OCI-LY3 (cell line): ENCODE data around the gene E2F6.

ENCODE experiments used
- H2AFZ ChIP-seq: fragments of 200-600, 300-600 bp; shearing (Covaris generic); 2 replicates; pipeline ENCODE4 v1.6.0; 2014; ENCODE audit warnings: antibody characterized with exemption, low read depth, low read length
- H3K27ac ChIP-seq: fragments of 200-600, 300-600 bp; sonication (generic); 2 replicates; pipeline ENCODE4 v1.5.1; 2014; ENCODE audit warnings: mild to moderate bottlenecking, low read length, moderate library complexity, mixed read lengths
- H3K27me3 ChIP-seq: fragments of 200-600, 300-600 bp; sonication (generic); 2 replicates; pipeline ENCODE4 v1.6.1; 2014; ENCODE audit warnings: low read depth, low read length, mixed read lengths
- H3K36me3 ChIP-seq: fragments of 200-600, 300-600 bp; sonication (generic); replicated peaks from 2 replicates; pipeline ENCODE3; 2014; ENCODE audit warnings: low read depth, low read length, mixed read lengths
- H3K4me1 ChIP-seq: fragments of 300-600, 200-600 bp; sonication (generic); 2 replicates; pipeline ENCODE4 v1.6.1; 2014; ENCODE audit warnings: low read length, mixed read lengths
- H3K4me2 ChIP-seq: fragments of 200-600, 300-600 bp; sonication (generic); 2 replicates; pipeline ENCODE4 v1.6.1; 2014; ENCODE audit warnings: low read length, mixed read lengths
- H3K4me3 ChIP-seq: fragments of 300-600, 200-600 bp; sonication (generic); 2 replicates; pipeline ENCODE4 v1.5.1; 2014; ENCODE audit warnings: antibody characterized with exemption, mild to moderate bottlenecking, low read length, moderate library complexity
- H3K79me2 ChIP-seq: fragments of 300-600, 200-600 bp; shearing (Covaris generic); 2 replicates; pipeline ENCODE4 v1.6.1; 2014; ENCODE audit warnings: mild to moderate bottlenecking, low read length, mixed read lengths
- H3K9ac ChIP-seq: fragments of 300-600, 200-600 bp; shearing (Covaris generic); 2 replicates; pipeline ENCODE4 v1.6.0; 2014; ENCODE audit warnings: mild to moderate bottlenecking, low read length, moderate library complexity
- H3K9me3 ChIP-seq: fragments of 200-600, 300-600 bp; shearing (Covaris generic); 2 replicates; pipeline ENCODE4 v1.6.1; 2014; ENCODE audit warnings: low read length, mixed read lengths; ENCODE audit not compliant: insufficient read depth
- H4K20me1 ChIP-seq: fragments of 200-600, 300-600 bp; sonication (generic); 2 replicates; pipeline ENCODE4 v1.6.1; 2016; ENCODE audit warnings: low read length, mixed read lengths; ENCODE audit not compliant: insufficient read depth
- EZH2phosphoT487 ChIP-seq: fragments of 200-600 bp; shearing (Covaris generic); IDR thresholded peaks from 2 replicates; pipeline ENCODE4 v1.6.1; 2018; ENCODE audit warnings: antibody characterized with exemption, mixed run types, low read depth
- TF ChIP-seq, protein P1 (sequence below): fragments of 200-600, 300-600 bp; sonication (generic); IDR thresholded peaks from 2 replicates; pipeline ENCODE4 v1.5.1; 2014; ENCODE audit warnings: antibody characterized with exemption, low read length, low read depth

E2F6 gene

DNA sequence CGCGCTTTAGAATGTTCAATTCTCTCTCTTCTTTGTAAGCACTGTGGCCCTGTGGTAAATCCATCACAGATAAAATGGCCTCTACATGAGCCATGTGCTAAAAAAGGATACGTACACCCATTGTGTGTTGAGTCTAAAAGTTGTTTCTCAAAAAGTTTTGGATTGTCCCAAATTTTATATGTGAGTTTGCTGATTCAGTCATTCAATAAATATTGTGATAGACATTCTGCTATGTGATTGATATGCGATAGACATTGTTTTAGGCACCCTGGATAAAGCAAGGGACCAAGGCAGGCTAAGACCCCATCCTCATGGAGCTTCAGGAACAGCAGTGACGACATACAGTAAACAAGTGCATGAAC is 53.5 kb downstream of the E2F6 start:
- Histone ChIP-seq H3K79me2 (no peaks in the 10 kb centered on the region), H2AFZ (no peak overlapping the region), H3K9ac (no peak overlapping the region), H3K27me3 (no peaks in the 10 kb centered on the region), H3K4me3 (no peak overlapping the region; the same call in 1 of the 2 replicates), H3K27ac (no peak overlapping the region), H3K9me3 (no peaks in the 10 kb centered on the region), H4K20me1 (no peaks in the 10 kb centered on the region), H3K36me3 (no peaks in the 10 kb centered on the region), H3K4me2 (peak overlapping the region; percentile 60; the same call in 1 of the 2 replicates), H3K4me1 (peaks cover 7% of the 10 kb centered on the region)
- TF ChIP-seq EZH2phosphoT487, result no peak
- TF ChIP-seq, protein P1, sequence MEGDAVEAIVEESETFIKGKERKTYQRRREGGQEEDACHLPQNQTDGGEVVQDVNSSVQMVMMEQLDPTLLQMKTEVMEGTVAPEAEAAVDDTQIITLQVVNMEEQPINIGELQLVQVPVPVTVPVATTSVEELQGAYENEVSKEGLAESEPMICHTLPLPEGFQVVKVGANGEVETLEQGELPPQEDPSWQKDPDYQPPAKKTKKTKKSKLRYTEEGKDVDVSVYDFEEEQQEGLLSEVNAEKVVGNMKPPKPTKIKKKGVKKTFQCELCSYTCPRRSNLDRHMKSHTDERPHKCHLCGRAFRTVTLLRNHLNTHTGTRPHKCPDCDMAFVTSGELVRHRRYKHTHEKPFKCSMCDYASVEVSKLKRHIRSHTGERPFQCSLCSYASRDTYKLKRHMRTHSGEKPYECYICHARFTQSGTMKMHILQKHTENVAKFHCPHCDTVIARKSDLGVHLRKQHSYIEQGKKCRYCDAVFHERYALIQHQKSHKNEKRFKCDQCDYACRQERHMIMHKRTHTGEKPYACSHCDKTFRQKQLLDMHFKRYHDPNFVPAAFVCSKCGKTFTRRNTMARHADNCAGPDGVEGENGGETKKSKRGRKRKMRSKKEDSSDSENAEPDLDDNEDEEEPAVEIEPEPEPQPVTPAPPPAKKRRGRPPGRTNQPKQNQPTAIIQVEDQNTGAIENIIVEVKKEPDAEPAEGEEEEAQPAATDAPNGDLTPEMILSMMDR, result no peak

DNA sequence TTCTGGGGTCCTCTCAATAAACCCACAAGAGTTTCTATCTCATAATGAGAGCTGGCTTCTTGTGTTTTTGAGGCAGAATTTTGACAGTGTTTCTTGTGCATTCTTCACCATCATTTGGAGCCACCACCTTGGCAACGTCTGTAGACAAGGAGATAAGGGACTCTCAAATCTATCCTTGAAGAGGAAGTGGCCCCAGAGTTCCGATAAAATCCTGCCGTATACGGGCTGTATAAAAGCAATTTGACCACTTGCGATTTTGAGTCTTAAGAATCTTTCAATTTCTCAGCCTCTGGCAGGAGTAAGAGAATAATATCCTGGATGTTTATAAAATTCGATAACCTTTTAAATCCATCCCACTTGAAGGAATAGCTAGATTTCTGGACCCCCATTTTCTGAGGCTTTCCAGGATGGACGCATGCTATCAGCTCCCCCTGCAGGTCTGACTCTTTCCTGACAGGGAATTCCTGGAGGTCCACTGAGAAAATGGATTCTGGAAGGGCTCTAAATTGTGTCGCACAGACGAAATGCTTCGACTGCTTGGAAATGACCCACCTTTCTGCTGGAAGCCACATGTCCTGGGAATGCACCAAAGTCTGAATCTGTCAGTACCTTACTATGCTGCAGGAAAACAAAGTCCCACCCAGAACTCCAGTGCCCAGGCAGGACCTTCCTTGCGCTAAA is 54.1 kb downstream of the E2F6 start:
- H3K79me2 ChIP-seq, result no peaks in the 10 kb centered on the region
- no peaks in the 10 kb centered on the region for H3K9me3 ChIP-seq
- H3K4me3 ChIP-seq, result peak overlapping the region; percentile 53
- no peak overlapping the region for H3K9ac ChIP-seq
- peak overlapping the region; percentile 17; the same call in 1 of the 2 replicates for H2AFZ ChIP-seq
- no peaks in the 10 kb centered on the region for H4K20me1 ChIP-seq
- no peak overlapping the region for H3K27ac ChIP-seq
- peak overlapping the region; percentile 60 for H3K4me2 ChIP-seq
- no peaks in the 10 kb centered on the region for H3K36me3 ChIP-seq
- H3K4me1 ChIP-seq, result peaks cover 7% of the 10 kb centered on the region
- no peak for TF ChIP-seq EZH2phosphoT487
- TF ChIP-seq, protein P1, result peak; percentile 87
- H3K27me3 ChIP-seq, result no peaks in the 10 kb centered on the region

DNA sequence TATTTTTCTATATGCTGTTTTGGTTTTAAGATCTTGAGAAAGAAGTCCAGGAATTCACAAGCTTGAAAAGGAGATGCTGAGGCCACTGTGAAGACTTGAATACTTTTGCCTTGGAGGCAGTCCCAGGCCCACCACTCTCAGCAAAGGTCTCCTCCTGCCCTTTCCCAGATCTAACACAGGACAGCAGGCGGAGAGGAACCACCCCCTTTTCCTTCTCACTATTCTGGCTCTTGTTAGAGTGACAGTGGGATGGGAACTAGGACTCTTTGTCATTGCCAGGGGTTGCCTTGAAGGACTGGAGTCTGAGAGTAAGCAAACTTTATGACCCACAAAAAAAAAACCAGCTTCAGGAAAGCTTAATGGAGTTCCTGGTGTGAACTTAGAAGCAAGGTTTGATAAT is 54.7 kb downstream of the E2F6 start:
- peaks cover 7% of the 10 kb centered on the region for H3K4me1 ChIP-seq
- no peaks in the 10 kb centered on the region for H3K9me3 ChIP-seq
- H3K27me3 ChIP-seq, result no peaks in the 10 kb centered on the region
- peak overlapping the region; percentile 53 for H3K4me3 ChIP-seq
- no peaks in the 10 kb centered on the region for H3K36me3 ChIP-seq
- no peak overlapping the region for H3K27ac ChIP-seq
- H4K20me1 ChIP-seq, result no peaks in the 10 kb centered on the region
- no peak overlapping the region for H3K9ac ChIP-seq
- H3K4me2 ChIP-seq, result peak overlapping the region; percentile 60
- no peak for TF ChIP-seq EZH2phosphoT487
- TF ChIP-seq, protein P1, result no peak
- H3K79me2 ChIP-seq, result no peaks in the 10 kb centered on the region
- 0 out of 2 replicates have a peak overlapping the region, but pooled peaks have one; percentile 17 for H2AFZ ChIP-seq

DNA sequence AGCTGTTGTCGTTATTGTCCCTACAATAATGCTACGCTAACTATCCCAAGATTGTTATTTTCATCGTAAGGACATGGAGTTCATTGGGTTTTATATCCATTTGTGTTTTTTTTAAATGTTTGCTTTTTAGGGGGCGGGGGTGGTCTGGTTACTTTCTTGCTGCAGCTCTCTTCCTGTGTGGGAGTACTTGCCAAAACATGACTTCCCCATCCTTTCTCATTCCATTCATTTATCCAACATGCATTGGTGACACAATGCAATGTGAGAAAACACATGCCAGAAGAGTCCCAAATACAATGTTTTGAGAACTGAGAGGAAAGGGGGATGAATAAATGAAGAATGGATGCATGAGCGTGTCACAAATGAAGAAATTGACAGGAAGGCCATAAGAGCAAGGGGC is 55.9 kb downstream of the E2F6 start:
- Histone ChIP-seq H3K9me3 (no peaks in the 10 kb centered on the region), H3K4me1 (peaks cover 7% of the 10 kb centered on the region), H3K36me3 (no peaks in the 10 kb centered on the region), H3K4me2 (no peak overlapping the region), H3K27ac (no peak overlapping the region), H4K20me1 (no peaks in the 10 kb centered on the region), H3K27me3 (no peaks in the 10 kb centered on the region), H3K9ac (no peak overlapping the region), H2AFZ (no peak overlapping the region), H3K79me2 (no peaks in the 10 kb centered on the region), H3K4me3 (no peak overlapping the region)
- TF ChIP-seq EZH2phosphoT487, result no peak
- TF ChIP-seq, protein P1, result no peak
